Measurements from ENCODE around the gene LACRT. TPM values are rescaled to one million over a fixed set of nuclear protein-coding genes. Genes with fewer than 3 reads are reported as not detected.
A peak's percentile ranks its signal among the peaks of the same experiment; 100 is the strongest.
"Not testable (repeated sequence)": the region's sequence is repeated elsewhere in the genome, so short reads cannot be mapped to it uniquely, and the experiment has no call there.

Gene LACRT, protein sequence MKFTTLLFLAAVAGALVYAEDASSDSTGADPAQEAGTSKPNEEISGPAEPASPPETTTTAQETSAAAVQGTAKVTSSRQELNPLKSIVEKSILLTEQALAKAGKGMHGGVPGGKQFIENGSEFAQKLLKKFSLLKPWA
- total RNA-seq (not detected), polyA plus RNA-seq (not detected), total RNA-seq (0 reads per million in 6 experiments)

DNA sequence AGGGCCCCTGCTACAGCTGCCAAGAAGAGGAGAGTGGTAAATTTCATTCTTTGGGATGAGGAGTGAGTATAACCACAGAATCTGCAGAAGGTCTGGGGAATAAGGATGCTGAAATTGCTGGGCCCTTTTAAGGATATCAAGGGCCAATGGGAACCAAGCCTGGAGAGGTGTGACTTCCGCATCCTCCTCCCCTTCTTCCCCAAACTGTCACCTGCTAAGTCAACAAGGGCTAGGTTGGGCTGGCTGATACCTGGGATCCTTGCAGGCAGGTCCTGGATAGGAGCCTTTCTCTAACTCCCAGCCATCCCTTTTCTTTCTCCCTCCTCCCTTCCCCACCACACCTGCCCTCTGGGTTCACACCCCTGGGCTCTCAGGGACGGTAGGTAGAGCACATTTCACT is at the start of gene LACRT:
Gene LACRT, minus strand, starts transcription at position 101 of the 400 bp plus-strand sequence. Its CDS starts 54 bp downstream, at position 47.
- peak within 1 kb of the TSS in 2 of 10 donors; percentile 31 to 56 for H3K27ac Mint-ChIP-seq
- peaks cover 8 to 38% (median 27%) of the 10 kb centered on the region in 5 donors for H3K27me3 Mint-ChIP-seq
- no peak for DNase-seq
- no peaks in the 10 kb centered on the region for H3K9me3 Mint-ChIP-seq
- no peaks in the 10 kb centered on the region for H3K36me3 Mint-ChIP-seq
- ATAC-seq = no peak
- H3K4me3 Mint-ChIP-seq = no peak within 1 kb of the TSS
- POLR2A ChIA-PET = no interaction called here
- peaks cover 0 to 5% (median 0%) of the 10 kb centered on the region in 4 donors for H3K4me1 Mint-ChIP-seq

DNA sequence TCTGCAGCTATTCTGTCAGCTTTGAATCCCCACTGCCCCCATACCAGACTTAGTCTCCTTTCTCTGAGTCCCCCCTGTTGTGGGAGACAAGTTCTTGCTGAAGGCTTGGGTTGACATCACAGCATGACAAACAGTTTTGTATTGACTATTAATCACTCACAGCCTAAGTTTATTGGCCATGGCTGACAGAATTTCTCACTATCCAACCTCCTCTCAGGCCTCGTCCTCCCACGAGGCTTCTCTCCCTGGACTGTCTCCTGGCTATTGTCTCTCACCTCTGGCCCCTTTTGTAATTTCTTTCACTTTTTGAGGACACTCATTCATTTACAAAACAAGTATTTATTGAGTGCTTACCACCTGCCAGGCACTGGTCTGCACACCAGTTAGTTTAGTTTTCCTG is 48.7 kb upstream of the LACRT start:
- ATAC-seq (no peak), DNase-seq (no peak)
- H3K36me3 Mint-ChIP-seq = peaks cover 0 to 10% (median 0%) of the 10 kb centered on the region in 3 donors
- H3K27ac Mint-ChIP-seq = peak overlapping the region in 1 of 10 donors; percentile 5
- H3K4me3 Mint-ChIP-seq = no peak overlapping the region
- POLR2A ChIA-PET = no interaction called here
- H3K27me3 Mint-ChIP-seq = peaks cover 41 to 89% (median 72%) of the 10 kb centered on the region in 5 donors
- peaks cover 0 to 5% (median 3%) of the 10 kb centered on the region in 4 donors for H3K4me1 Mint-ChIP-seq
- H3K9me3 Mint-ChIP-seq = peaks cover 0 to 10% (median 2%) of the 10 kb centered on the region in 9 donors

DNA sequence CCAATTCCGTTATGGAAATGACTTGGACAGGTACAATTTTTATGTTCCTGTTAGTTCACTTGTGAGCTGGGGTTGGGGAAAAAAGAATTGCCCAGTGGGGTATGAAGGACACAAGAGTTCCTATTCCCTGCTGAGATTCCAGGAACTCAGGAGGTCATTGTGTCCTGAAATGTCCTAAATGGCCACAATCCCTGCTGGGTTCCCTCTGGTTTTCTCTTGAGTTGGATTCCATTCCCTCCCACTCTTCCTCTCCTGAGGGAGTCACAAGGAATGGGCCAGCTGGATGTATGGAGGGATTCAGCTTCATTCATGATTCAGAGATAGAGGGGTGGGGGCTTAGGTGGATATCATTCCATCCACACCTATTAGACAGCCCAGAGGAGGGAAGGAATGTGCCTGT is 48.0 kb upstream of the LACRT start:
- Mint-ChIP-seq H3K4me1 (peaks cover 0 to 5% (median 3%) of the 10 kb centered on the region in 4 donors), H3K27ac (no peak overlapping the region), H3K9me3 (peaks cover 0 to 10% (median 2%) of the 10 kb centered on the region in 9 donors), H3K27me3 (peaks cover 42 to 89% (median 68%) of the 10 kb centered on the region in 5 donors), H3K36me3 (peaks cover 0 to 10% (median 0%) of the 10 kb centered on the region in 3 donors), H3K4me3 (no peak overlapping the region)
- POLR2A ChIA-PET = no interaction called here
- ATAC-seq (no peak), DNase-seq (no peak)

DNA sequence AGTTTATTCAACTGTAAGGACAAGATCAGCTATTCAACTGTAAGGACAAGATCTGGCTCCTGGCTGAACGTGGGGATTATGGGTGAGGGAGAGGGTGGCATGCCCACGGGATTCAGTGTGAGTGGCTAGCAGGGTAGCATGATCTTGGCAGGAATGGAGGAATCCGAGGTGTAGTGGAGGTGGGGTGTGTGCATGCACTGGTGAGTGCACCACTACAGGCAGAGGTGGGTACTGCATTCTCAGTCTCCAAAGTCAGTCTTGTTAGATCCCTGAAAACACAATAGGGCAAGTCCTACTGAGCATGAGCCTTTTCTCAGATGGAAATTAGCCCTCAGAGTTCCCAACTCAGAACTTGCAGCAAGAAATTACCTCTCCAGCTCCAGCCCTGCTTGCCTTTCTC is 45.7 kb upstream of the LACRT start:
- Mint-ChIP-seq H3K27me3 (peaks cover 40 to 84% (median 65%) of the 10 kb centered on the region in 5 donors), H3K4me1 (peaks cover 0 to 5% (median 3%) of the 10 kb centered on the region in 4 donors), H3K9me3 (no peaks in the 10 kb centered on the region), H3K36me3 (no peaks in the 10 kb centered on the region), H3K4me3 (no peak overlapping the region), H3K27ac (no peak overlapping the region)
- DNase-seq (peak in 1 of 10 donors; percentile 25), ATAC-seq (no peak)
- POLR2A ChIA-PET = no interaction called here

DNA sequence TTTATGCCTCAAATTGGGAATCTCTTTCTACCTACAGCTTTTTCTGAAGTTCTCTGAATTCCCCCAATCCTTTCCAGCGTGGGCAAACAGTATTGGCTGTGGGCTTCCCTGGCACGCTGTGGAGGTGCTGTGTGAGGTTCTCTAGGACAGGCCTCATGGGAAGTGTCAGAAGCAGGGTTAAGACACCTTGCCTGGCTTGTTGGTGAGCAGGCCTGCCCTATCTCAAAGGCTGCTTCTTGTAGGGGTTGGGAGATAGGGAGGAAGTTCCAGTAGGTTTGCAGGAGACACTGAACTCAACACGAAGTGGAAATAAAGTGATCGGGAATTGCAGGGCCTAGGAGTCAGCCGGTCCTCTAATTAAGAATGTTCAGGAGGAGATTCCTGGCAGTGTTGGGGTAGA is 43.4 kb upstream of the LACRT start:
- H3K4me1 Mint-ChIP-seq = no peaks in the 10 kb centered on the region
- DNase-seq = no peak
- ATAC-seq = no peak
- no peak overlapping the region for H3K27ac Mint-ChIP-seq
- H3K36me3 Mint-ChIP-seq = no peaks in the 10 kb centered on the region
- H3K27me3 Mint-ChIP-seq = peaks cover 28 to 61% (median 45%) of the 10 kb centered on the region in 5 donors
- peak overlapping the region in 1 of 10 donors; percentile 22 for H3K4me3 Mint-ChIP-seq
- POLR2A ChIA-PET = no interaction called here
- no peaks in the 10 kb centered on the region for H3K9me3 Mint-ChIP-seq

DNA sequence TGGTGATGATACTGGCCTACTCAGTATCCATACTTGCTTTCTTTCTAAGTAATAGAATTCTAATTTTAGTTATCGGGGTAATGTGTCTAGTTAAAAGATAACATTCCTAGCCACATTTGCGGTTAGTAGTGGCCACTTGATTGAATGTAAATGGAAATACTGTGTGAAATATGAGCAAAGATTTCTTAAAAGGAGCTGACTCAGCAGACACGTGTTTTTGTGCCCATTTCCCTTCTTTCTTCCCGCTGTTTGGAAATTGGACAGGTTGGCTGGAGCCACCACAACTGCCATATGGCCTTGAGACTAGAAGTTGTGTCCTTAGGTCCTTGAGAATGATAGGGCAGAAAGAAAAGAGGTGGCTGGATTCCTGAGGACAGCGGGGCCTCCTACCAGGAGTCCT is 33.2 kb upstream of the LACRT start:
- Mint-ChIP-seq H3K4me1 (no peaks in the 10 kb centered on the region), H3K36me3 (no peaks in the 10 kb centered on the region), H3K9me3 (no peaks in the 10 kb centered on the region), H3K27ac (no peak overlapping the region), H3K4me3 (no peak overlapping the region), H3K27me3 (peaks cover 13 to 37% (median 20%) of the 10 kb centered on the region in 5 donors)
- ATAC-seq (no peak), DNase-seq (no peak)
- POLR2A ChIA-PET = no interaction called here

DNA sequence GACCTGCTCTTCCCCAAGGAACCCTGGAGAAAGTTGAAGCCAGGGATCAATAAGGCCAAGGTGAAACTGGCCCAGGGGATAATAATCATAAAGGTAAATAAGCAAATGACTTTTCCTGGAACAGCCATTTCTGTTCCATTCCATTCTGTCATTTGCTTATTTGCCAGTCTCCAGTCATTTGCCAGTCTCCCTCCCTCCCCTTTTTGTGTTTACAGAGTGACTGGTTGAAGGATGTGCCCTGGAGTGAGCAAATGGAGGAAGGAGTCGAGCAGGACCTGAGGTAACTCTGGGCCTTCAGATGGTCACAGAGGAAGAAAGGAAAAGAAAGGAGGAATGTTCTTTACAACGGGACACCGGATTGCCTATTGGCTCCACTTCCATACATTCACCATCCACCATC is 31.3 kb upstream of the LACRT start:
- ATAC-seq (no peak), DNase-seq (no peak)
- POLR2A ChIA-PET = no interaction called here
- Mint-ChIP-seq H3K36me3 (no peaks in the 10 kb centered on the region), H3K4me1 (no peaks in the 10 kb centered on the region), H3K9me3 (no peaks in the 10 kb centered on the region), H3K27me3 (peaks cover 9 to 35% (median 20%) of the 10 kb centered on the region in 5 donors), H3K27ac (no peak overlapping the region), H3K4me3 (no peak overlapping the region)

DNA sequence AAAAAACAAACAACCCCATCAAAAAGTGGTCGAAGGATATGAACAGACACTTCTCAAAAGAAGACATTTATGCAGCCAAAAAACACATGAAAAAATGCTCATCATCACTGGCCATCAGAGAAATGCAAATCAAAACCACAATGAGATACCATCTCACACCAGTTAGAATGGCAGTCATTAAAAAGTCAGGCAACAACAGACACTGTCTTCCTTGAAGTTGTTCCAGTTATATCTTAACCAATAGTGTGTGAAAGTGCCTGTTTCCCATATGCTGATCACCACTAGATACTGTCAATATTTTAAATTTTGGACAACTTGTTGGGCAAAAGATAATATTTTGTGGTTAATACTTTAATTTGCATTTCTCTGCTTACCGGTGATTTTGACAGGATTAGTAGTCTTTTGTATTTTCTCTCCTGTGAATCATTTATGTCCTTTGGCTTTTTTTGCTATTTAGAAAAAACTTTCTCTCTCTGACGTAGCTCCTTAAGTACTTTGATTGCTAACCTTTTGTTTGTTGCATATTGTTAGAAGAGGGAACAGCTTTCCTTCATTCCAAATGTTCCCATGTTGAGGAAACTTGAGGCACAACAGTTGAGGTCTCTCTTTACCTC is 30.4 kb upstream of the LACRT start:
- peaks cover 4 to 26% (median 12%) of the 10 kb centered on the region in 5 donors for H3K27me3 Mint-ChIP-seq
- DNase-seq, POLR2A ChIA-PET, H3K9me3 Mint-ChIP-seq, H3K4me1 Mint-ChIP-seq, H3K36me3 Mint-ChIP-seq, H3K27ac Mint-ChIP-seq, ATAC-seq, H3K4me3 Mint-ChIP-seq: not testable (repeated sequence)

DNA sequence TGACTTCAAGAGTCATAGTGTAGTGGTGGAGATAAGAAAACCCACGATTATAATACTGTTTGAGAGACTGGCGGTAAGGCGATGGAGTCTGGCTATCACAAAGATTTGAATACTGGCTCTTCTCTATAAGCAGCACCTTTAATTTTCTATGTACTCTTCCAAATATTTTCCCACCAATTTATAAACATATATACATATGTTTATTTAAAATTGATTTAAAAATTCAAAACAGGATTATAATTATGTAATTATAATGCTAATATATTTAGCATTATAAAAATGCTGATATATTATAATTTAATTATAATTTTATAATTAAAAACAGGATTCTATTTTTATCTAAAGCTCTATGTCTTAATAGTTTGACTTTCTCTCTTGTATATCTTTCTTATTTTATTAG is 28.9 kb upstream of the LACRT start:
- no peaks in the 10 kb centered on the region for H3K4me1 Mint-ChIP-seq
- H3K27me3 Mint-ChIP-seq = peaks cover 5 to 27% (median 18%) of the 10 kb centered on the region in 5 donors
- no peak overlapping the region for H3K4me3 Mint-ChIP-seq

DNA sequence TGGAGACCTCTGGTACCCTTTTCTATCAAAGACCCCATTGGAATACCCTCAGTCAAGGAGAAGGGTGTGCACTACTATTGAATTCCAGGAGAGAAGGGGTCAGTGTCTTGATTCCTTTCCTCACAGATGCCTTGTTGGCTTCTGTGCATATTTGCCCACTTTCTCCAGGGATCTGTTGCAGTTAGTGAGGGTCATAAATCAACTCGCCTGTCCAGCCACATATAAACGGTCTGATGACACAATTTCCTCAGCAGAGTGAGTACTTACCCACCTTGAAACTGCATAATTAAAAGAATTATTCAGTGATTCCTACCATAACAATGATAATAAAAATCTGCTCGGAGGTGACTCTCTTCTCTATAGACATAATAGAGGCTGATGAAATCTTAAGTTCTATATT is 27.3 kb upstream of the LACRT start:
- no peak overlapping the region for H3K27ac Mint-ChIP-seq
- H3K4me1 Mint-ChIP-seq = no peaks in the 10 kb centered on the region
- H3K36me3 Mint-ChIP-seq = no peaks in the 10 kb centered on the region
- H3K27me3 Mint-ChIP-seq = peaks cover 7 to 31% (median 21%) of the 10 kb centered on the region in 5 donors
- POLR2A ChIA-PET = no interaction called here
- DNase-seq (no peak), ATAC-seq (no peak)
- no peaks in the 10 kb centered on the region for H3K9me3 Mint-ChIP-seq
- H3K4me3 Mint-ChIP-seq = no peak overlapping the region

More for the DNA sequence above, 28.9 kb upstream of the LACRT start:
- no peak for DNase-seq
- Mint-ChIP-seq H3K36me3 (no peaks in the 10 kb centered on the region), H3K27ac (no peak overlapping the region), H3K9me3 (no peaks in the 10 kb centered on the region)
- no peak for ATAC-seq
- POLR2A ChIA-PET = no interaction called here

DNA sequence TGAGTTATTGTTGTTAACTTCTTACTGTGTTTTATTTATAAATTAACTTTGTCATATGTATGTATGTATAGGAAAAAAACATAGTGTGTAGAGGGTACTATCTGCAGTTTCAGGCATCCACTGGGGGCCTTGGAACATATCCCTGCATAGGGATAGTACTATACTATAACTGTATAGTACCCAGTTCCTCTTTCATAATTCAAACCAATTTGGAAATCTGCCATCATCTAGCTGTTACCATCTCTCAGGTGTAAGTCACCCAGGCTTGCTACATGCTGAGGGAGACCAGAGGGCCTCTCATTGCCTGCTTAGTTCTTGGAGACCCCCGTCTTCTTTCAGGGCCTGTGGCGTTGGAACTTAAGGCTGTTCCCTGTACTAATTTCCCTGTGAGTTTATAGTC is 26.4 kb upstream of the LACRT start:
- no peaks in the 10 kb centered on the region for H3K9me3 Mint-ChIP-seq
- DNase-seq (no peak), ATAC-seq (no peak)
- no peaks in the 10 kb centered on the region for H3K36me3 Mint-ChIP-seq
- no peak overlapping the region for H3K4me3 Mint-ChIP-seq
- POLR2A ChIA-PET = no interaction called here
- peaks cover 11 to 28% (median 24%) of the 10 kb centered on the region in 5 donors for H3K27me3 Mint-ChIP-seq
- no peak overlapping the region for H3K27ac Mint-ChIP-seq
- H3K4me1 Mint-ChIP-seq = no peaks in the 10 kb centered on the region

DNA sequence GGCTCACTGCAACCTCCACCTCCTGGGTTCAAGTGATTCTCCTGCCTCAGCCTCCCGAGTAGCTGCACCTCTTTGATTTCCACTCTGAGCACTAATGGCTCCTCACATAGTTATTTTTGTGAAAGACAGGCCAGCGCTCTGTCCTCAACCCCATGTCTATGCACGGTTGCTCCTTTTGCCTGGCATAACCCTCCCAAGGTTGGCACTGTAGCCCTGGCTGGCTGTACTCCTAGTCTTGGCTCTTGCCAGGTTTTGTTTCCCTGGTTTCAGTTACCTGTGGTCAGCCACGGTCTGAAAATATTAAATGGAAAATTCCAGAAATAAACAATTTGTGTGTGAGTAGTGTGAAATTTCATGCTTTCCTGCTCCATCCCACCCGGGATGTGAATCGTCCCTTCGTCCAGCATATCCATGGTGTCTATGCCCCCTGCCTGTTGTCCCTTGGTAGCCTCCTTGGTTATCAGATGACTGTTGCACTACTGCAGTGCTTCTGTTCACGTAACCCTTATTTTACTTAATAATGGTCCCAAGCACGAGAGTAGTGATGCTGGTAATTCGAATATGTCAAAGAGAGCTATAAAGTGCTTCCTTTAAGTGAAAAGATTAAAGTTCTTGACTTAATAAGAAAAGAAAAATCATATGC is 25.7 kb upstream of the LACRT start:
- no peak for ATAC-seq
- no peaks in the 10 kb centered on the region for H3K36me3 Mint-ChIP-seq

More for the DNA sequence above, 25.7 kb upstream of the LACRT start:
- no peak overlapping the region for H3K4me3 Mint-ChIP-seq
- H3K27me3 Mint-ChIP-seq = peaks cover 10 to 24% (median 23%) of the 10 kb centered on the region in 5 donors
- no peaks in the 10 kb centered on the region for H3K9me3 Mint-ChIP-seq
- POLR2A ChIA-PET = no interaction called here
- DNase-seq = no peak
- H3K4me1 Mint-ChIP-seq = no peaks in the 10 kb centered on the region
- H3K27ac Mint-ChIP-seq = no peak overlapping the region
